H1 (cell line): Measurements from ENCODE around the gene CENPM. TPM values are rescaled to one million over a fixed set of nuclear protein-coding genes. Genes with fewer than 3 reads are reported as not detected.
A peak's percentile ranks its signal among the peaks of the same experiment; 100 is the strongest.

Experiments used
- CTCF ChIA-PET: fragments of 300-600 bp; sonication (Branson Sonifier 250); formaldehyde crosslinking; loops from one replicate; lab custom pipeline; 2021; ENCODE audit not compliant: partially characterized antibody; lab: Charles Lee
- POLR2A ChIA-PET: fragments of 300-600 bp; sonication (Branson Sonifier 250); formaldehyde crosslinking; loops from one replicate; lab custom pipeline; 2021; ENCODE audit warnings: inconsistent platforms; ENCODE audit not compliant: partially characterized antibody; lab: Charles Lee
- DNase-seq, 2 experiments: peaks; one replicate each; pipeline versions ENCODE4 v3.0.0 to v3.0.0-alpha.2; 2010 to 2022; ENCODE audit warnings: low spot score in 2 of 2, low read depth in 1 of 2, mixed read lengths in 1 of 2
- FAIRE-seq: peaks from 2 replicates; lab custom pipeline; 2011; peaks lifted over from hg19 to GRCh38; lab: Jason Lieb, UNC
- H2AFZ ChIP-seq: 2 replicates; pipeline ENCODE4 v1.8.1; 2012; ENCODE audit warnings: low read length, inconsistent platforms
- H2AK5ac ChIP-seq: 2 replicates; pipeline ENCODE4 v1.6.1; 2013; ENCODE audit warnings: low read depth, low read length
- H2BK120ac ChIP-seq: replicated peaks from 2 replicates; pipeline ENCODE3; 2013; ENCODE audit warnings: low read depth, low read length, inconsistent platforms
- H2BK12ac ChIP-seq: 2 replicates; pipeline ENCODE4 v1.6.1; 2013; ENCODE audit warnings: low read depth, low read length
- H2BK15ac ChIP-seq: 2 replicates; pipeline ENCODE4 v1.6.1; 2013; ENCODE audit warnings: low read length
- H2BK20ac ChIP-seq: 2 replicates; pipeline ENCODE4 v1.6.1; 2013; ENCODE audit warnings: low read length
- H2BK5ac ChIP-seq: 2 replicates; pipeline ENCODE4 v1.6.1; 2013; ENCODE audit warnings: low read depth, low read length
- H3K14ac ChIP-seq: 2 replicates; pipeline ENCODE4 v1.6.1; 2013; ENCODE audit warnings: inconsistent platforms; ENCODE audit not compliant: insufficient read length
- H3K18ac ChIP-seq: 2 replicates; pipeline ENCODE4 v1.6.1; 2013; ENCODE audit warnings: low read length; ENCODE audit errors: extremely low read depth
- H3K23ac ChIP-seq: 2 replicates; pipeline ENCODE4 v1.6.1; 2013; ENCODE audit warnings: inconsistent platforms; ENCODE audit not compliant: insufficient read length
- H3K23me2 ChIP-seq: 2 replicates; pipeline ENCODE4 v1.6.1; 2013; ENCODE audit warnings: low read depth, low read length
- H3K27ac ChIP-seq: 2 replicates; pipeline ENCODE4 v1.6.1; 2011; ENCODE audit warnings: low read depth, low read length, inconsistent platforms
- H3K27me3 ChIP-seq, 4 experiments: replicated peaks in 1 of 4; 1 replicate in 1 of 4; 2 replicates in 3 of 4; pipeline versions ENCODE4 v1.6.1 to v1.8.1; 2011 to 2013; ENCODE audit warnings: low read length in 3 of 4, mild to moderate bottlenecking in 3 of 4, inconsistent platforms in 2 of 4, mixed read lengths in 2 of 4, moderate library complexity in 1 of 4; ENCODE audit not compliant: control insufficient read depth in 3 of 4, insufficient read depth in 3 of 4; ENCODE audit errors: extremely low read depth in 1 of 4
- H3K36me3 ChIP-seq, 4 experiments: 2 replicates each; pipeline versions ENCODE4 v1.6.1 to v1.8.1; 2011 to 2013; ENCODE audit warnings: mild to moderate bottlenecking in 4 of 4, low read length in 3 of 4, moderate library complexity in 2 of 4, control low read depth in 1 of 4, inconsistent platforms in 1 of 4; ENCODE audit not compliant: insufficient read depth in 4 of 4, control insufficient read depth in 2 of 4
- H3K4ac ChIP-seq: replicated peaks from 2 replicates; pipeline ENCODE3; 2013; ENCODE audit warnings: low read length, low read depth, mixed read lengths, inconsistent platforms; ENCODE audit not compliant: insufficient read length
- H3K4me1 ChIP-seq, 4 experiments: replicated peaks in 1 of 4; 1 replicate in 1 of 4; 2 replicates in 3 of 4; pipeline versions ENCODE4 v1.6.1 to v1.8.1; 2011 to 2013; ENCODE audit warnings: low read length in 3 of 4, inconsistent platforms in 2 of 4, mixed read lengths in 1 of 4; ENCODE audit not compliant: insufficient read depth in 4 of 4, control insufficient read depth in 3 of 4
- H3K4me2 ChIP-seq, 2 experiments: 2 replicates each; pipeline versions ENCODE4 v1.6.1 to v1.8.1; 2011 to 2013; ENCODE audit warnings: low read depth in 2 of 2, low read length in 2 of 2, control low read depth in 1 of 2, inconsistent platforms in 1 of 2, mild to moderate bottlenecking in 1 of 2; ENCODE audit not compliant: insufficient read depth in 1 of 2
- H3K4me3 ChIP-seq, 4 experiments: fragments of 200-600, 300-600 bp in 1 of 4; sonication (generic), shearing (Covaris generic), sonication (Bioruptor Twin) in 1 of 4; 2 replicates each; pipeline versions ENCODE4 v1.5.1 to v1.8.1; 2011 to 2016; ENCODE audit warnings: low read length in 4 of 4, low read depth in 3 of 4, control low read depth in 2 of 4, inconsistent platforms in 2 of 4, mild to moderate bottlenecking in 2 of 4, mixed read lengths in 1 of 4, moderate library complexity in 1 of 4; ENCODE audit not compliant: insufficient read depth in 2 of 4; ENCODE audit errors: extremely low read depth in 1 of 4
- H3K56ac ChIP-seq: replicated peaks from 2 replicates; pipeline ENCODE3; 2013; ENCODE audit warnings: low read depth, mild to moderate bottlenecking, mixed read lengths, low read length, inconsistent platforms; ENCODE audit not compliant: insufficient read length
- H3K79me1 ChIP-seq: 2 replicates; pipeline ENCODE4 v1.6.1; 2013; ENCODE audit warnings: low read depth, low read length, control low read depth
- H3K79me2 ChIP-seq, 2 experiments: 2 replicates each; pipeline versions ENCODE4 v1.6.1 to v1.8.1; 2012 to 2013; ENCODE audit warnings: low read length in 2 of 2, mild to moderate bottlenecking in 2 of 2, inconsistent platforms in 1 of 2; ENCODE audit not compliant: insufficient read depth in 2 of 2, control insufficient read depth in 1 of 2
- H3K9ac ChIP-seq, 4 experiments: replicated peaks in 1 of 4; 1 replicate in 1 of 4; 2 replicates in 3 of 4; pipeline versions ENCODE4 v1.6.1 to v1.8.1; 2011 to 2013; ENCODE audit warnings: low read depth in 3 of 4, low read length in 3 of 4, control low read depth in 2 of 4, mild to moderate bottlenecking in 2 of 4, moderate library complexity in 2 of 4, inconsistent platforms in 1 of 4; ENCODE audit errors: extremely low read depth in 1 of 4
- H3K9me3 ChIP-seq, 2 experiments: 2 replicates each; pipeline versions ENCODE4 v1.6.1 to v1.8.1; 2012 to 2013; ENCODE audit warnings: mild to moderate bottlenecking in 2 of 2, moderate library complexity in 2 of 2, control low read depth in 1 of 2, inconsistent platforms in 1 of 2, low read depth in 1 of 2, low read length in 1 of 2, mixed read lengths in 1 of 2; ENCODE audit not compliant: insufficient read depth in 2 of 2
- H4K20me1 ChIP-seq, 2 experiments: replicated peaks in 1 of 2; 2 replicates each; pipeline versions ENCODE3 to v1.8.1; 2011 to 2013; ENCODE audit warnings: inconsistent platforms in 2 of 2, low read length in 2 of 2, mild to moderate bottlenecking in 1 of 2; ENCODE audit not compliant: insufficient read depth in 2 of 2, control insufficient read depth in 1 of 2
- H4K5ac ChIP-seq: 2 replicates; pipeline ENCODE4 v1.6.1; 2013; ENCODE audit warnings: low read length, low read depth, mixed read lengths, inconsistent platforms; ENCODE audit not compliant: insufficient read length
- H4K8ac ChIP-seq: 2 replicates; pipeline ENCODE4 v1.8.0; 2013; ENCODE audit warnings: mild to moderate bottlenecking, moderate library complexity, low read length, inconsistent platforms; ENCODE audit not compliant: insufficient read depth; ENCODE audit errors: extremely low read depth
- H4K91ac ChIP-seq: replicated peaks from 2 replicates; pipeline ENCODE3; 2013; ENCODE audit warnings: low read length, mixed read lengths, inconsistent platforms; ENCODE audit not compliant: insufficient read length
- CTCF ChIP-seq, 3 experiments: IDR thresholded peaks; 1 replicate in 2 of 3; 2 replicates in 1 of 3; pipeline versions ENCODE4 v1.5.1 to v1.6.1; 2011; ENCODE audit warnings: low read length in 3 of 3, mild to moderate bottlenecking in 3 of 3, inconsistent platforms in 2 of 3, low read depth in 1 of 3, moderate library complexity in 1 of 3; ENCODE audit not compliant: insufficient read depth in 1 of 3; ENCODE audit errors: control extremely low read depth in 1 of 3
- KDM1A ChIP-seq: fragments of 200-600, 300-600 bp; sonication (generic); IDR thresholded peaks from 2 replicates; pipeline ENCODE4 v1.7.1; 2016; ENCODE audit warnings: mild to moderate bottlenecking, low read length, borderline replicate concordance
- KDM4A ChIP-seq: IDR thresholded peaks from one replicate; pipeline ENCODE4 v1.7.1; 2012; ENCODE audit warnings: low read depth, mild to moderate bottlenecking, moderate library complexity, low read length, inconsistent platforms; ENCODE audit not compliant: severe bottlenecking
- TAF1 ChIP-seq: IDR thresholded peaks from 2 replicates; pipeline ENCODE4 v1.6.1; 2011; ENCODE audit warnings: mild to moderate bottlenecking, low read depth, low read length
- WGBS, 2 experiments: shearing (Covaris generic) in 1 of 2; methylation state at CpG; one replicate each; pipeline versions ENCODE4 v1.1.6 to v1.1.7; 2013 to 2015; ENCODE audit warnings: low lambda C conversion rate in 2 of 2, mixed read lengths in 2 of 2, inconsistent platforms in 1 of 2, low coverage in 1 of 2, missing lambda C conversion rate in 1 of 2; ENCODE audit not compliant: insufficient replicate concordance in 2 of 2, insufficient coverage in 1 of 2, insufficient read length in 1 of 2; ENCODE audit errors: extremely low coverage in 1 of 2, missing lambda C conversion rate in 1 of 2; 5-methylcytosine and 5-hydroxymethylcytosine counted together
- polyA plus RNA-seq, 7 experiments: library from polyadenylated mRNA; depleted of rRNA in 3 of 7; stranded (reverse) in 5 of 7; unstranded in 2 of 7; fragments of >200 nt in 5 of 7; fragments of 200-250 nt in 2 of 7; gene quantifications; 1 replicate in 5 of 7; 2 replicates in 1 of 7; 4 replicates in 1 of 7; pipeline versions ENCODE4 v1.2.1 to v1.2.3, GENCODE V29; 2011 to 2013; ENCODE audit warnings: missing spikeins in 2 of 7, mixed read lengths in 2 of 7
- total RNA-seq: library from RNA; stranded (reverse); fragmentation: NEBNext Ultra II Directional; extraction: Animal tissue kit (Norgen Biotek cat#: 25700); gene quantifications from 2 replicates; pipeline ENCODE4 v1.2.1, GENCODE V29; 2021

CENPM gene
- total and polyA plus RNA-seq, 2 of the 8 experiments (the other 6 are each of a cell fraction or from before 2014, with no cell fraction given) = 32.0 to 80.4 TPM

- FAIRE-seq = no peak
- Histone ChIP-seq H3K79me1 (no peaks in the 10 kb centered on the region), H2BK5ac (no peak overlapping the region), H2BK120ac (no peak overlapping the region), H3K56ac (no peak overlapping the region), H3K27ac (no peak overlapping the region), H2AK5ac (no peak overlapping the region), H3K4me1 (peaks cover 0 to 8% (median 6%) of the 10 kb centered on the region in 4 experiments; a peak in 5 of 7 replicates), H3K4me2 (peak overlapping the region; percentile 24 to 85), H2BK20ac (no peak overlapping the region), H2AFZ (peak overlapping the region; percentile 76; the same call in 1 of the 2 replicates), H3K14ac (no peak overlapping the region), H3K4ac (no peak overlapping the region), H2BK12ac (peak overlapping the region; percentile 39; the same call in 1 of the 2 replicates), H2BK15ac (peak overlapping the region; percentile 81; the same call in 1 of the 2 replicates), H4K5ac (no peak overlapping the region), H3K9ac (peak overlapping the region in 1 of 4 experiments; percentile 43; a peak in 2 of 7 replicates), H3K23me2 (peaks cover 5% of the 10 kb centered on the region; the same call in 1 of the 2 replicates), H4K91ac (no peak overlapping the region), H3K79me2 (no peaks in the 10 kb centered on the region), H4K8ac (peak overlapping the region; percentile 94; the same call in 1 of the 2 replicates), H3K27me3 (peaks cover 0 to 3% (median 1%) of the 10 kb centered on the region in 4 experiments; a peak in 2 of 7 replicates), H3K36me3 (no peaks in the 10 kb centered on the region), H3K4me3 (peak overlapping the region; percentile 14 to 49 (median 16); a peak in 7 of 8 replicates), H3K9me3 (no peaks in the 10 kb centered on the region), H4K20me1 (peaks cover 0 to 2% of the 10 kb centered on the region in 2 experiments), H3K18ac (peak overlapping the region; percentile 75; the same call in 1 of the 2 replicates), H3K23ac (no peak overlapping the region)
- POLR2A ChIA-PET = interaction anchor here (0.6 to 2.1 kb wide), 4 partner anchors 9 to 144 kb away, joined by 3 to 11 read pairs (median 3); partner anchors contain the start of gene CENPM
- WGBS, 2 experiments = 57% methylated on average over 16 of the region's 23 CpGs; no CpG with 5 or more reads in 1 of the 2 experiments
- no peak for DNase-seq
- TF ChIP-seq KDM4A (peak; percentile 23), TAF1 (peak; percentile 52; the same call in 1 of the 2 replicates), KDM1A (peak; percentile 75; the same call in 1 of the 2 replicates), CTCF (IDR thresholded peaks at IDR 0.05; ENCODE audit: control extremely low read depth in 1 of 3, insufficient read depth in 1 of 3, low read depth in 1 of 3, low read length in 3 of 3) (no peak)
- CTCF ChIA-PET = interaction anchor here (0.5 to 2.7 kb wide), 11 partner anchors 9 to 159 kb away, joined by 3 to 11 read pairs (median 4); no protein-coding TSS in a partner anchor
Observed at GRCh38 chr22:41957941-41958556, 11.1 kb upstream of the CENPM start.
